HS-5 (cell line): ENCODE measurements around the gene FAM210A.
"Not testable (repeated sequence)": the region's sequence is repeated elsewhere in the genome, so short reads cannot be mapped to it uniquely, and the experiment has no call there.

Experiments used
- DNase-seq: peaks from one replicate; pipeline ENCODE4 v3.0.0-alpha.2; 2012; ENCODE audit warnings: low read depth

The FAM210A gene

DNA sequence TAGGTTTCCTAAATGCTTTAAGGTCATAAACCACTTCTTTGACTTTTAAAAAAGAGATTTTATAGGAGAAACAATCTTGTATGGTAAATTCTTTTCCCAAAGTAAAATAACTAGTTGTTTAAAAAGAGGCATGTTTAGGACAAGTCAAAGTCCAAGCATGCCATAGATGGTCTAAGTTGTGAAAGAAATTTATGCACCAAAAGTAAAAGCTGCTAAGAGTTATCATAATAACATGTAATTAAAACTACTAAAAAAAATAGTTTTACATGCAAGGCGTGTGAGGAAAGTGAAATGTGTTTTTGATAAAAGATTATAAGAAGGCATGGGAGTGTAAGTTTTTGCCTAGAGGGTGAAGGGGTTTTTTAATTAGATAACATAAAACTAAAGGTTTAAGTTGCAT lies 22.5 kb downstream of the FAM210A start:
- DNase-seq: no peak

GRCh38 chr18:13700153-13700552 lies 26.2 kb downstream of the FAM210A start:
- no peak for DNase-seq

DNA sequence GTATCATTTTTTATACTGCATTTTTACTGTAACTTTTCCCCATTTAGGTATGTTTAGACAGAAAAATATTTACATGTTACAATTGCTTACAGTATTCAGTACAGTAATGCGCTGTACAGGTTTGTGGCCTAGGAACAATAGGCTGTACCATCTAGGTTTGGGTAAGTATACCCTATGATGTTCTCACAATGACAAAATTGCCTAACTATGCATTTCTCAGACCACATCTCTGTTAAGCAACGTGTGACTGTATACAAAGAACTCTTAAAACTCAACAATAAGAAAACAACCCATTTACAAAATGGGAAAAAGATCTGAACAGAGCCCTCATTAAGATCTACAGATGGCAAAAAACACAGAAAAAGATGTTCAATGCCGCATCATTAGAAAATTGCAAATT lies 29.4 kb downstream of the FAM210A start:
- no peak for DNase-seq

- DNase-seq: not testable (repeated sequence)
Observed at GRCh38 chr18:13695337-13695736, 31.0 kb downstream of the FAM210A start.

GRCh38 chr18:13690060-13690459 lies 36.3 kb downstream of the FAM210A start:
- not testable (repeated sequence) for DNase-seq

DNA sequence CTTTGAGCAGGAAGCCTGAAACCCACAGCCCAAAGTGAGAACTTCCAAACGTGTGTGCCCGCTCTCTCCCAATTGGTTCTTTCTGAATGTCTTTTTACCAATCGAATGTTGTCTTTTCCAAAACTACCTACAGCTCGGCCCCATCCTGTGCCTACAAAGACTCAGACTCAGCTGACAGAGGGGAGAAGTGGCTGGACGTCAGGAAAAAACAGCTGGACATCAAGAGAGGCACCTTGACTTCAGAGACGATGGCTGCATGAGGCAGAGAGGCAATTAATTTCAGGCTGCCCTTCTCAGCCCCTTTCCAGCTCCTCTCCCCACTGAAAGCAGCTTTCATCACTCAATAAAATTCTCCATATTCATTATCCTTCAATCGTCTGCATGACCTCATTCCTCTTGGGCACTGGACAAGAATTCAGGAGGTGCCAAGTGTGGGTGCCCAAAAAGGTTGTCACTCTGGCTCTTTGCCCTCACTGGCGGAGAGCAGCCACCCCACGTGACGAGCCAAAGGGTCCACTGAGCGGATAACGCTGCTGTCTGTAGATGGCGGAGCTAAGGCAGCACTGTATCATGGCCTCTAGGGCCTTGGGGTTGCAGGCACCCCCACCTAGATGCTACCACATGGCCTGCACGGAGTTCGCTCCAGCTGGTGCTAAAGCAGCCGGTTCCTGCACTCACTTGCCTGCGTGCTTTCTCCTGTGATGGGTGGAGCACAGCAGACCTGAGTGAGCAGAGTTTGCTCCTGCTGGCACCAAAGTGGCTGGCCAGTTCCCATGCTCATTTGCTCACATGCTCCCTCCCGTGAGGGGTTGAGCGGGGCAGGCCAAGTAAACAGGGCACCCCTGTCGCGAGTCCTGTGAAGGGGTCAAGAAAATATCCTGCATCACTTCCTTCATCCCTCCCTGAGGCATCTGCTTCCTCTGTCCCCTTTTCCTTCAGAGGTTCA lies 37.9 kb downstream of the FAM210A start:
- no peak for DNase-seq

- no peak for DNase-seq
Observed at GRCh38 chr18:13684546-13684945, 41.8 kb downstream of the FAM210A start.

DNA sequence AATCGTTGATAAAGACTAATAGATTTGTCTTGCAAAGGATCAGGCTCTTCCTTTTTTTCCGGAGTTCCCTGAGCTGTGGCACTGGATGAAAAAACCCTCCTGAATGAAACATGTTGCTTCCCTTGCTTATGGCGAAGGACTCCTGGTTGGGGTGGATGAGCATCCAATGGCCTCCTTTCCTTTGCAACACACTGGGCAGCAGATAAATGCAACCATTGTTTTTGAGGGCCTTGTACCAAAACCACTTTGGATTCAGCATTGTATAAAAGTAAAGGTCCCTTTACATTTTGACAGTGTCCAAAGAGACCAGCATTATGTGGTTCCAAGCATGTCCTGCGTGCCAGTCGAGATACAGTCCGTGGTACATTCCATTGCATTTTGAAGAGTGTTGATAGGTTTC lies 44.7 kb downstream of the FAM210A start:
- DNase-seq: no peak

DNA sequence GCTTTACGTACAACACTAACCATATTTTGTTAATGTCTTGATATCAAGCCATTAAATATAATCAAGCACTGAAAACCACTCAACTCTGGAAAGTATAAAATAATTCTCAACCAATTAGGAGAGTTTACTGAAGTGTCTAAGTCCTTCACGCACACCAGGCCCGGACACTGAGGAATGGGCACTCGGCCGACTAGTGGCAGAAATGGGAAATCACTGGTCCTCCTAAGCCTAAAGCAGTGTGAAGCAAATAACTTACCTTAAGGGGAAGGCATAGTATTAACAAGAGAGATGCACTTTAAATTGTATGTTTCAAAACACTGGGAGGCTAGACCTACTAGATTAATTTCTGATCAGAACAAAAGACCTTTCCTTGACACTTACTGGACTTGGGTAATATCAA lies 45.7 kb downstream of the FAM210A start:
- no peak for DNase-seq

- DNase-seq: not testable (repeated sequence)
Observed at GRCh38 chr18:13677350-13677749, 49.0 kb downstream of the FAM210A start.

DNA sequence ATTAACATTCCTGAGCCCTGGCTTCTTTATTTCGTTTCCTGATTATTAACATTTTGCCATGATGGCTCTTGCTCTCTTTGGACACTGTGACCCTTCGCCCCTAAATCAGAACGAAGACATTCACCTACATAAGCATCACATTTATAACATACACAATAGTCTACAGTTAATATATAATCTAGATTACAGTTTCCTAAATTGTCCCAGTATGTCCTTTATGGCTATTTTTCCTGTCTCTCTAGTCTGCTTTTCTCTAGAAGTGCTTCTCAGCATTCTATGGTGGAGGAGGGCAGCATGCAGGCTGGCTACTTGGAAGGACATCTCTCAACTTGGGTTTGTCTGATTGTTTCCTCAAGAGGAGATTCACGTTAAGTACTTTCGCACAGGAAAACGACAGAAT lies 49.9 kb downstream of the FAM210A start:
- no peak for DNase-seq

DNA sequence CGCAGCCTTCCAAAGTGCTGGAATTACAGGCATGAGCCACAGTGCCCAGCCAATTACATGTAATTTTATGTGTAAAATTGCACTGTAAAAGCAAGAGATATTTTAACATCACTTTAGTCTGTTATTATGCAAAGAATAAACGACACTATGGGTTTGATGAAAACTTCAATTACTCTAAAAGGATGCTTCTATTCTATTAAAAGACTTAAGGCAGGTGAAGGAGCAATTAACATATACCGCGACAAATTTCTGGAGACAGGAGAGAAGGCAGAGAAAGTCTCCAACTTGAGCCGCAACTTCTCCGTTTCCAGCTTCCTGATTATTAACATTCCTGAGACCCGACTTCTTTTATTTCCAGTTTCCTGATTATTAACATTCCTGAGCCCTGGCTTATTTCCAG lies 53.7 kb downstream of the FAM210A start:
- DNase-seq: no peak

- DNase-seq: no peak
Observed at GRCh38 chr18:13661779-13662256, 64.5 kb downstream of the FAM210A start.

- no peak for DNase-seq
Observed at GRCh38 chr18:13661051-13661778, 65.1 kb downstream of the FAM210A start.

GRCh38 chr18:13660510-13660909 lies 65.8 kb downstream of the FAM210A start:
- no peak for DNase-seq

DNA sequence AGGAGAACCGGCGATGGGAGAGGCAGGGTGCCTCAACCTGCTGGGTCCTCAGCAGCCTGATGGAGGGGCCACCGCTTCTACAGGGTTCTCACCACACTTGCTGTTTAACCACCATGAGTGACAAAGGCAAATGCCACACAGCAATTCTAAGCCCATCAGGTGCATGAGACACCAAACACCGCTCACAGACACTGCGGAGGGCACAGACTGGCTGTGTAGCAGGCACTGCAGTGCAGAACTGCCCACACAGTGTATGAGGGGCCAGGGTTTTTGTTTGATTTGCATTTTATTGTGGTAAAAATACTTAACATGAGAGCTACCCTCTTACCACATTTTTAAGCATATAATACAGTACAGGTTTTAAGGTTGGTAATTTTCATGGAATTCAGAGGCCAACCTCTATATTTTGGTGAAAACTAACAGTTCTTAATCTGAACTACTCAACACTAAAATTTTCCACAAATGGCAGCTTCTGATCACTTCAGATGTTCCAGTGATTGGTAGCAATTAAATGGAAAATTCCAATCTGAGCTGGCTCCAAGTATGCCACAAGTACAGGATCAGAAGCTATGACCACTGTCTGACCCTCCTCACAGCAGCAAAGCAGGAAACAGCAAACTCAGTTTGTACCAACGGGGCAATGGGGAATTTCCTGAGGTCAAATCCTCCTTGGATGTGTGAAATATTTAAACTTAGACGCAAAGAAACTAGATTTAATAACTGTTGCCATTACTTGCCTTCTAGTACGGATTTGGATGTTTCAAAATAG lies 67.7 kb downstream of the FAM210A start:
- DNase-seq: no peak

DNA sequence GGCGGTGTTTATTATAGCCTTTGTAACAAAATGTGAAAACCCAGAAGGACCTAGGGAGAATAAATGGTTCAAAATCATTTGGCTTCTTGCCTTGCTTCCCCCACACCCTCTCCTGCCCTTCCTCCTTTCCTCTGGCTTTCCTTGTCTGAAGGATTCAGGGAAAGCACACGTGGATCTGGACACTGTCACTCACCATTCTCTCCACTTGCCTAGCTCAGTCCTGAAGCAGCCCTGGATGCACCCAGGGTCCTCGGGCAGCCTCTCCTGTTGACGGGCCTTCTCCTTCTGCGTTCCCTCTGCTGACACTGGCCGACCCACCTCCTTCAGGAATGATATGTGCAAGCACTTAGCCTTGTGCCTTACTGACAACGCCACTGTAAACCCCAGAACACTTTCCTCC lies 68.4 kb downstream of the FAM210A start:
- DNase-seq: no peak

DNA sequence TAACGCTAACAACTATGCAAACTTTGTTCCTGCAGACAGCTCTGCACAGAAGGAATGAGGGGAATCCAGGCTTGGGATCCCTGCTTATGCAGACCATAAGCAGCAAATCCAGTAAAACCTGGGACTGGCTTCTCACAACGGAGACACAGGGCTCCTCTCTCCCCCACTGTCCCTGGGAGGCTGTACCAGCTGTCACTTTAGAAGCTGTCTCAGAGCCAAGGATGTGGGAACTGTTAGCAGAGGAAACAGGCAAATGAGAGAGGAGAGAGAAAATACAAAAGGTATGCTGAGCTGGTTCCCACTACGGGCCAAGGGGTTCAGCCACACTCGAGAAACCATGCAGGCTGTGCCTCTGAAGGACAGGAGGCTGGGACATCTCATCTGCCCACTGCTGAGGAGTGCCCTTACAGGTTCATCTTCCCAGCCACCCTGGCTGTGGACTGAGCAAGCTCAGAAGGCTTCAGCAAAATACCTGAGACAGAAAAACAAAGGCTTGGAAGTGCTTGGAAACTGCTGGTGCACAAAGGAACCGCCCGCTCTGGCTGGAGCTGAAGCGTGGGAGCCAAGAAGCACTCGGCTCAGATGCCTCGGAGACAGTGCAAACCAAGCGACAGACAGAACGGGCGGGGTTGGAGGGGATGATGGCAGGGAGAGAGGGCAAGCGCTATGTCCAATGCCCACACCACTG lies 72.5 kb downstream of the FAM210A start:
- no peak for DNase-seq

GRCh38 chr18:13649397-13650390 lies 76.7 kb downstream of the FAM210A start:
- DNase-seq: no peak

DNA sequence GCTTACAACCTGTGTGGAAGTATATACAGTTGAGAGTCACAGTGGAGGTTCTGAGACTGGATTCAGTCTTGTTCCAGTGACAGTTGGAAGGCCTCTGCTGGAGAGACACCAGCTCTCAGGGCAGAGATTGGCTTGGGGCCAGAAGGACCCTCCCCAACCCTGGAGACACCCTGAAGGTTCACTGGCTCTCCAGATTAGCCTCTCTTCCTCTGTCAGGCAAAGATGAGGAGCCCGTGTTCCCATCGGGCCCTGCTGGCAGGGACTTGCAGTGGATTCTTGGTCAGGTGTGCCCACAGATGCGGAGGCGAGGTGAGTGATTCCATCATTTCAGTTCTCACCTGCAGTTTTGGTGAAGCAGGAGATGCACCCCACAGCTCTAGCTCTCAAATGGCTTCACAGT lies 78.6 kb downstream of the FAM210A start:
- no peak for DNase-seq
